ENCODE measurements around the gene SLC15A3.

DNA sequence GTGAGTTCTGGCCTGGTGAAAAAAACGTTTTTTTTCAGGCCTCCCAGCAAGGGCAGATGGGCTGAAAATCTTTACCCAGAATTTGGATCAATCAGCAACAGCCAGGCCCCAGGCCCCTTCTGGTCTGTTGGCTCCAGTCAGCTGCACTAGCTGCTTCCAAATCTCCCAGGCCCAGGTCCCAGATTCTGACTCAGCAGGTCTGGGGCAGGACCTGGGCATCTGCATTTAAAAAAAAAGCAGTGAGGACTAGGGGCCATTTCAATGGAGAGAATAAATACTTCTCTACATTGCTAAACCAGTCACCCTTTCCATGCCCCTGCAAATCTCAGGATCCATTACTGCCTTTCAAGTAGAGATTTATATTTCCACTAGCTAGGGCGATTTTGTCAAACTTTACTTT is 4.3 kb downstream of the SLC15A3 start:
- TF ChIP-seq, protein P1, sequence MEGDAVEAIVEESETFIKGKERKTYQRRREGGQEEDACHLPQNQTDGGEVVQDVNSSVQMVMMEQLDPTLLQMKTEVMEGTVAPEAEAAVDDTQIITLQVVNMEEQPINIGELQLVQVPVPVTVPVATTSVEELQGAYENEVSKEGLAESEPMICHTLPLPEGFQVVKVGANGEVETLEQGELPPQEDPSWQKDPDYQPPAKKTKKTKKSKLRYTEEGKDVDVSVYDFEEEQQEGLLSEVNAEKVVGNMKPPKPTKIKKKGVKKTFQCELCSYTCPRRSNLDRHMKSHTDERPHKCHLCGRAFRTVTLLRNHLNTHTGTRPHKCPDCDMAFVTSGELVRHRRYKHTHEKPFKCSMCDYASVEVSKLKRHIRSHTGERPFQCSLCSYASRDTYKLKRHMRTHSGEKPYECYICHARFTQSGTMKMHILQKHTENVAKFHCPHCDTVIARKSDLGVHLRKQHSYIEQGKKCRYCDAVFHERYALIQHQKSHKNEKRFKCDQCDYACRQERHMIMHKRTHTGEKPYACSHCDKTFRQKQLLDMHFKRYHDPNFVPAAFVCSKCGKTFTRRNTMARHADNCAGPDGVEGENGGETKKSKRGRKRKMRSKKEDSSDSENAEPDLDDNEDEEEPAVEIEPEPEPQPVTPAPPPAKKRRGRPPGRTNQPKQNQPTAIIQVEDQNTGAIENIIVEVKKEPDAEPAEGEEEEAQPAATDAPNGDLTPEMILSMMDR (IDR thresholded peaks at IDR 0.05), result no peak
- TF ChIP-seq, protein P2, sequence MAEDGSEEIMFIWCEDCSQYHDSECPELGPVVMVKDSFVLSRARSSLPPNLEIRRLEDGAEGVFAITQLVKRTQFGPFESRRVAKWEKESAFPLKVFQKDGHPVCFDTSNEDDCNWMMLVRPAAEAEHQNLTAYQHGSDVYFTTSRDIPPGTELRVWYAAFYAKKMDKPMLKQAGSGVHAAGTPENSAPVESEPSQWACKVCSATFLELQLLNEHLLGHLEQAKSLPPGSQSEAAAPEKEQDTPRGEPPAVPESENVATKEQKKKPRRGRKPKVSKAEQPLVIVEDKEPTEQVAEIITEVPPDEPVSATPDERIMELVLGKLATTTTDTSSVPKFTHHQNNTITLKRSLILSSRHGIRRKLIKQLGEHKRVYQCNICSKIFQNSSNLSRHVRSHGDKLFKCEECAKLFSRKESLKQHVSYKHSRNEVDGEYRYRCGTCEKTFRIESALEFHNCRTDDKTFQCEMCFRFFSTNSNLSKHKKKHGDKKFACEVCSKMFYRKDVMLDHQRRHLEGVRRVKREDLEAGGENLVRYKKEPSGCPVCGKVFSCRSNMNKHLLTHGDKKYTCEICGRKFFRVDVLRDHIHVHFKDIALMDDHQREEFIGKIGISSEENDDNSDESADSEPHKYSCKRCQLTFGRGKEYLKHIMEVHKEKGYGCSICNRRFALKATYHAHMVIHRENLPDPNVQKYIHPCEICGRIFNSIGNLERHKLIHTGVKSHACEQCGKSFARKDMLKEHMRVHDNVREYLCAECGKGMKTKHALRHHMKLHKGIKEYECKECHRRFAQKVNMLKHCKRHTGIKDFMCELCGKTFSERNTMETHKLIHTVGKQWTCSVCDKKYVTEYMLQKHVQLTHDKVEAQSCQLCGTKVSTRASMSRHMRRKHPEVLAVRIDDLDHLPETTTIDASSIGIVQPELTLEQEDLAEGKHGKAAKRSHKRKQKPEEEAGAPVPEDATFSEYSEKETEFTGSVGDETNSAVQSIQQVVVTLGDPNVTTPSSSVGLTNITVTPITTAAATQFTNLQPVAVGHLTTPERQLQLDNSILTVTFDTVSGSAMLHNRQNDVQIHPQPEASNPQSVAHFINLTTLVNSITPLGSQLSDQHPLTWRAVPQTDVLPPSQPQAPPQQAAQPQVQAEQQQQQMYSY (CRISPR knock-in tag; IDR thresholded peaks at IDR 0.05), result no peak
- TF ChIP-seq PRRX2 (CRISPR knock-in tag; IDR thresholded peaks at IDR 0.05) (no peak), ETV6 (CRISPR knock-in tag; IDR thresholded peaks at IDR 0.05) (no peak), FOXJ3 (CRISPR knock-in tag; IDR thresholded peaks at IDR 0.05; ENCODE audit: borderline replicate concordance) (no peak)
- TF ChIP-seq, protein P3, sequence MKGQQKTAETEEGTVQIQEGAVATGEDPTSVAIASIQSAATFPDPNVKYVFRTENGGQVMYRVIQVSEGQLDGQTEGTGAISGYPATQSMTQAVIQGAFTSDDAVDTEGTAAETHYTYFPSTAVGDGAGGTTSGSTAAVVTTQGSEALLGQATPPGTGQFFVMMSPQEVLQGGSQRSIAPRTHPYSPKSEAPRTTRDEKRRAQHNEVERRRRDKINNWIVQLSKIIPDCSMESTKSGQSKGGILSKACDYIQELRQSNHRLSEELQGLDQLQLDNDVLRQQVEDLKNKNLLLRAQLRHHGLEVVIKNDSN (CRISPR knock-in tag; IDR thresholded peaks at IDR 0.05), result no peak
